ENCODE measurements around the gene UTP14C.
"Not testable (repeated sequence)": the region's sequence is repeated elsewhere in the genome, so short reads cannot be mapped to it uniquely, and the experiment has no call there.

The UTP14C gene, protein sequence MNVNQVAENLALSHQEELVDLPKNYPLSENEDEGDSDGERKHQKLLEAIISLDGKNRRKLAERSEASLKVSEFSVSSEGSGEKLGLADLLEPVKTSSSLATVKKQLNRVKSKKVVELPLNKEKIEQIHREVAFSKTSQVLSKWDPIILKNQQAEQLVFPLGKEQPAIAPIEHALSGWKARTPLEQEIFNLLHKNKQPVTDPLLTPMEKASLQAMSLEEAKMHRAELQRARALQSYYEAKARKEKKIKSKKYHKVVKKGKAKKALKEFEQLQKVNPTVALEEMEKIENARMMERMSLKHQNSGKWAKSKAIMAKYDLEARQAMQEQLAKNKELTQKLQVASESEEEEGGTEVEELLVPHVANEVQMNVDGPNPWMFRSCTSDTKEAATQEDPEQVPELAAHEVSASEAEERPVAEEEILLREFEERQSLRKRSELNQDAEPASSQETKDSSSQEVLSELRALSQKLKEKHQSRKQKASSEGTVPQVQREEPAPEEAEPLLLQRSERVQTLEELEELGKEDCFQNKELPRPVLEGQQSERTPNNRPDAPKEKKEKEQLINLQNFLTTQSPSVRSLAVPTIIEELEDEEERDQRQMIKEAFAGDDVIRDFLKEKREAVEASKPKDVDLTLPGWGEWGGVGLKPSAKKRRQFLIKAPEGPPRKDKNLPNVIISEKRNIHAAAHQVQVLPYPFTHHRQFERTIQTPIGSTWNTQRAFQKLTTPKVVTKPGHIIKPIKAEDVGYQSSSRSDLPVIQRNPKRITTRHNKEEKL

DNA sequence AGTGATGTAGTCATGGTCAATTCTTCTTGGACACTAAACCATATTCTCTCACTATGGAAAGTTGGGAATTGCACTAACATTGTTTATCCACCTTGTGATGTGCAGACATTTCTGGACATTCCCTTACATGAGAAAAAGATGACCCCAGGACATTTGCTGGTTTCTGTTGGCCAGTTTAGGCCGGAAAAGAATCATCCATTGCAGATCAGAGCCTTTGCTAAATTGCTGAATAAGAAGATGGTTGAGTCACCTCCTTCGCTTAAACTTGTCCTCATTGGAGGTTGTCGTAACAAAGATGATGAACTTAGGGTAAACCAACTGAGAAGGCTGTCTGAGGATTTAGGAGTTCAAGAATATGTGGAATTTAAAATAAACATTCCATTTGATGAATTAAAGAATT, at the start of gene UTP14C:
Gene UTP14C (plus strand): TSS at position 211 of the 400 bp plus-strand sequence. CDS start 4,114 bp downstream, outside the sequence.
- no peak for DNase-seq (ENCODE audit: low read depth in 2 of 2, low spot score in 1 of 2)

DNA sequence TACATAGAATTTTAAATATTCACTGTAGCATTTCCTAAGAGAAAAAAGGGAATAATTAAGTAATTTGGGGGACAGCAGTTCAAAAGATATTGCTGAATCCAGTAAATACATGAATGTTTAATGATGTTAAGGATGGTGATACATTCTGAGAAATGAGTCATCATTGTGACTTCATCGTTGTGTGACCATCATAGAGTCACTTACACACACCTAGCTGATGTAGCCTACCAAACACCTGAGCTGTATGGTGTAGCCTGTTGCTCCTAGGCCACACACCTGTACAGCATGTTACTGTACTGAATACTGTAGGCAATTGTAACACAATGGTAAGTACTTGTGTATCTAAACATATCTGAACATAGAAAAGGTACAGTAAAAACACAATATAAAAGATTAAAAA, 48.1 kb upstream of the UTP14C start:
- DNase-seq (ENCODE audit: low read depth in 2 of 2, low spot score in 1 of 2), result no peak

DNA sequence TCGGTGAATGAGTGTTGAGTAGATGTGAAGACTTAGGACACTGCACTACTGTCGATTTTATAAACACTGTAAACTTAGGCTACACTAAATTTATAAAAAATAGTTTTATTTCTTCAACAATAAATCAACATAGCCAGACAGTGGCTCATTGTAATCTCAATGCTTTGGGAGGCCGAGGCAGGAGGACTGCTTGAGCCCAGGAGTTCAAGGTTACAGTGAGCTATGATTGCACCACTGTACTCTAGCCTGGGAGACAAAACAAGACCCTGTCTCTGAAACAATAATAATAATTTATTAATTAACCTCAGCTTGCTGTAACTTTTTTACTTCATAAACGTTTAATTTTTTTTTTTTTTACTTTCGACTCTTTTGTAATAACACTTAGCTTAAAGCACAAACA, 47.6 kb upstream of the UTP14C start:
- no peak for DNase-seq (ENCODE audit: low read depth in 2 of 2, low spot score in 1 of 2)

DNA sequence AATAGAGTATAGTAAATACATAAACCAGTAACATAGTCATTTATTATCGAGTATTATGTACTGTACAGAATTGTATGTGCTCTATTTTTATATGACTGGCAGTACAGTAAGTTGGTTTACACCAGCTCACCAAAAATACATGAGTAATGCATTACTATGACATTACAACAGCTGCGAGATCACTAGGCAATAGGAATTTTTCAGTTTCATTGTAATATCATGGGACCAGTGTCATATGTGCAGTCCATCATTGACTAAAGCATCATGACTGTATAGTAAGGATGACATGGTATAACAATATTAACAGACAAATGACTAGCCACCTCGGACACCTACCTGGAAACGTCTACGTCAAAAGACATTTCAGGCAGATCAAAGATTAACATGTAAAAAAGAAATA, 46.9 kb upstream of the UTP14C start:
- DNase-seq (ENCODE audit: low read depth in 2 of 2, low spot score in 1 of 2), result no peak

DNA sequence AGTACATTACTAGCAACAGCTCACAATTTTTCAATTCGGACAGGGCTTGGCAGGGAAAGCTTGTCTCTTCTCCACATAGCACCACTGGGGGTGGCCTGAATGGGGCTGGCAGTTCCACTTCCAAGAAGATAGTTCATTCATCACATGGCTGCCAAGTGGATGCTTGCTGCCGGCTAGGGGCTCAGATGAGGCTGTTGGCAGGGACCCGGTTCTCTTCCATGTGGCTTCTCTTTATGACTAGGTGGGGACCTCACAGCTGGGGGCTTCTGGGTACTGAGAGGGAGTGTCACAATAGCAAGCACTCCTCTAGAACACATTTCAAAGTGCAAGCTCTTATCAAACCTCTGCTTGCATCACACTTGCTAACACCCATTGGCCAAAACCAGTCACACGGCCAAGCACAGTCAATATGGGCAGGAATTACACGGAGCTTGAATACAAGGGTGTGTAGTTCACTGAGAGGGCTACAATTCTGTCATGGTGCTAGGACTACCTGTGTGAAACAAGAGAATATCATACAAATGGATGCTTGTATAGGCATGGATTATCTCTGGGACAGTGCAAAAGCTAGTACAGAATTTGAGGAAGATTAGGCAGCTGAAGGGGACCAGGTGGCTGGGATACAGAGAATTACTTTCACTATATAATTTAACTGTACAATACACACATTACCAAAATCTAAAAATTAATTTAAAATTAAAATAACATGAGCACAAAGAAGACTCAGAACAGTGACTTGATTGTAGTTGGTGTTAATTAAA, 45.5 kb upstream of the UTP14C start:
- no peak for DNase-seq (ENCODE audit: low read depth in 2 of 2, low spot score in 1 of 2)

DNA sequence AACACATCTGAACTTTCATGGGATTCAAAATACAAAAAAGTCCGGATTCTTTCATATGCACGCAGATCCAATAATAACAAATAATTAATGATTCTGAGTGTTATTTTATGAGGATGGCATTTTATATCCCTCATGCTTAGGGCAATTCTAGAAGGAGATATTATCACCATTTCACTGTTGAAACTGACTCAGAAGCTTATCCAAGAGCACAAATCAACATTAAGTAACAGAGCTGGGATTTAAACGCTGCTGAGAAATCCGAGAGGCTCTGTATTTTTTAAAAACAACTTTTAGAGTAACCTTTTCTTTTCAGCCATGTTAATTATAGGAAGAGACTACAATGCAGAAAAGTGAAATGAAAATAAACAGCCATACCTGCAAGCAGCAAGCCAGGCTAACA, 43.6 kb upstream of the UTP14C start:
- DNase-seq (ENCODE audit: low read depth in 2 of 2, low spot score in 1 of 2), result no peak

DNA sequence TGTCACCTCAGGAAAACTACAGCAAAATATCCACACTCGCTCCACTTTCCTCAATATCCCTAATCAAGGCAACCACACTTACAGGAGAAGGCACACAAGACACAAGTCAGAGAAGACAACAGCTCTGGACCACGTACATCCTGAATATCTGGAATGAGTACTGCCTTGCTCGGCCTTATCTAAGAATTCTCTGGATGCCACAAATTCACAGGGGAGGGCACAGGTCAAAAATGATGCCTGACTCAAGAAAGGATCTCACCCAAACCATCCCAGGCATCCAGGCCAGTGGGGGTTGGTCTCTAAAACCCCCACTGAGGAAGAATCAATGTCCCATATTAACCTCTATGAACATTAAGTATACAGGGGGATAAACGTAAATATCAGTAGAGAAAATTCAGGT, 43.1 kb upstream of the UTP14C start:
- DNase-seq (ENCODE audit: low read depth in 2 of 2, low spot score in 1 of 2), result no peak

DNA sequence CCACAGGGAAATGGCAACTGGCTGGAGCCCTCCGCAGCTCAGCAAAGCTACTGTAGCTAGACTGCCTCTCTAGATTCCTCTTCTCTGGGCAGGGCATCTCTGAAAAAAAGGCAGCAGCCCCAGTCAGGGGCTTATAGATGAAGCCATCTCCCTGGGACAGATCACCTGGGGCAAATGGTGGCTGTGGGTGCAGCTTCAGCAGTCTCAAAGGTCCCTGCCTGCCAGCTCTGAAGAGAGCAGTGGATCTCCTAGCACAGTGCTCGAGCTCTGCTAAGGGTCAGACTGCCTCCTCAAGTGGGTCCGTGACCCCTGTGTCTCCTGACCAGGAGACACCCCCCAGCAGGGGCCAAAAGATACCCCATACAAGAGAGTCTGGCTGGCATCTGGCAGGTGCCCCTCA, 41.2 kb upstream of the UTP14C start:
- DNase-seq (ENCODE audit: low read depth in 2 of 2, low spot score in 1 of 2), result not testable (repeated sequence)

DNA sequence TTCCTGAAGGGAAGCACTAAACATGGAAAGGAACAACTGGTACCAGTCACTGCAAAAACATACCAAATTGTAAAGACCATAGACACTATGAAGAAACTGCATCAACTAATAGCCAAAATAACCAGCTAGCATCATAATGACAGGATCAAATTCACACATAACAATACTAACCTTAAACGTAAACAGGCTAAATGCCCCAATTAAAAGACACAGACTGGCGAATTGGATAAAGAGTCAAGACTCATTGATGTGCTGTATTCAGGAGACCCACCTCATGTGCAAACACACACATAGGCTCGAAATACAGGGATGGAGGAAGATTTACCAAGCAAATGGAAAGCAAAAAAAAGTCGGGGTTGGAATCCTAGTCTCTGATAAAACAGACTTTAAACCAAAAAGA, 39.6 kb upstream of the UTP14C start:
- DNase-seq (ENCODE audit: low read depth in 2 of 2, low spot score in 1 of 2), result not testable (repeated sequence)

DNA sequence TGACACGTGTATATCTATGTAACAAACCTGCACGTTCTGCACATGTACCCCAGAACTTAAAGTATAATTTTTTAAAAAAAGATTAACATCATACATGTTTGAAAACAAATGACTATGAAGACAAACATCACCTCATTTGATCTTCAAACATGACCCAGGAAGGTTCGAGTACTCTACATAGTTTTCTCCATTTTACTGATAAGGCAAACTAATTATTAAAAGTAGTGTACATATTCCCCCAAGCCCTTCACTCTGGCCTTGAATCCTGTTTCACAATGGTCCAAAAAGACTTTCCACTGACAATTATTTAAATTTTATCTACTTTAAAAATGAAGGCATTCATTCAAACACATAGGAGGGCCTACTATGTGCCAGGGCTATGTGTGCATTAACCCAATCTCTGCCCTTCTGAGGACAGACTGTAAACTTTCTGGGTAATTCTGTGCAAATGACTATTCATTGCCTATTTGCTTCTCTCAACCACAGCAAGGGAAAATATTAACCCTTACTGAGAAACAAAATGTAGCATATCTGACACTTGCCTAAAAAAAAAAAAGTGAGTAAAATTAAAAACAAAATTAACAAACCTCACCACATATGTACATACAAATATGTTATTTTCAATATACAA, 35.4 kb upstream of the UTP14C start:
- DNase-seq (ENCODE audit: low read depth in 2 of 2, low spot score in 1 of 2), result no peak

DNA sequence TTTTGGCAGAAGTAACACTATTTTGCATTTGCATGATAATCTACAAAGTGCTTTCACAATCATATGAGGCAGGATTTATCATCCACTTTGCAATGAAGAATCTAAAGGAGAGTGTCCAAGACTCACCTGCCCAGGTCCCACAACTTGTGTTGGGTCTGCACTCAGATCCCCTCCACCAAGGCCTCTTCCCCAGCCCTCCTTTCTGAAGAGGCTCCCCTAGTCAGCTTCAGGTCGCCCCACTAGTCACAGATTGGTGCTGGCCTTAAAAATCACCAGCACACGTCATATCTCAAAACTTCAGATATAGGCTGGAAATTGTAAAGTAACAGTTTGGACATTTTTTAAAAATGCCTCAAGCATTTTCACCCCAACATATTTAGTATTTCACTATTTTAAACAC, 30.8 kb upstream of the UTP14C start:
- no peak for DNase-seq (ENCODE audit: low read depth in 2 of 2, low spot score in 1 of 2)

DNA sequence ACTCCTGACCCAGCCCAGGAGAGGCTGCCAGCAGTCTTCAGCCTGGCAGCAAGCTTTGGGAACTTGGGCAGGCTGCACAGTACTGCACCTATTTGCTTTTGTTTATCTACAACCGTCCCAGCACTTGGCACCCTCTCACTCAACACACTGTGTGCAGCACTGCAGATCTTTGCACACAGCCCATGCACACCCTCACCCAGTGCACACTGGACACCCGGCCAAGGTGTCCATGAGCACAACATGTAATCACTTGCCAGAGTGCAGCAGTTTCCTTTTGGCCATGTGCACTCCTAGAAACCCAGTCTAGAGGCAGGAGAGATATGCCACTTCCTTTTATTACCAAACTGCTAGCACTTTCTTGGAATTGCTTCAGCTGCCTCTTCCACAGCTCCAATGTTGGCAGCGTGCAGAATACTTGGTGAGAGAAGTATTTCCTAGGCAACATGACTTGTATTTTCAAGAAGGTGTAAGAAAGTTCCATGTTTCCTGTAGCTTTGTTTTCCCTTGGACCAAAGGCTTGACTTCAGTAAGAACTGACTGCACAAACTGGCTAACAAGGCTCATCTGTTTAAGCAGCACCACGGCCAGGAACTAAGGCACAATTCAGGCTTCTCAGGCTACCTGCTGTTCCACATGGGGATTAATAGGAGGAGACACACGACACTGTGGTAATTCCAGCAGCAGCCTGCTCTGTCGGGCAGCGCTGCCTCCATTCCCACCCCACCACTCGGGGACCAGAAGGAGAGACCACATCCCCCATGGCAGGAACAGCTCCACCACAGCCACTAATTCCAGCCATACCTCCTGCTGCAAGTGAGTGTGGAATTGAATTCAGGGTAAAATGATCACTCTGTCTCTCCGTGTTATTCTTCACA, 28.6 kb upstream of the UTP14C start:
- DNase-seq (ENCODE audit: low read depth in 2 of 2, low spot score in 1 of 2), result no peak

DNA sequence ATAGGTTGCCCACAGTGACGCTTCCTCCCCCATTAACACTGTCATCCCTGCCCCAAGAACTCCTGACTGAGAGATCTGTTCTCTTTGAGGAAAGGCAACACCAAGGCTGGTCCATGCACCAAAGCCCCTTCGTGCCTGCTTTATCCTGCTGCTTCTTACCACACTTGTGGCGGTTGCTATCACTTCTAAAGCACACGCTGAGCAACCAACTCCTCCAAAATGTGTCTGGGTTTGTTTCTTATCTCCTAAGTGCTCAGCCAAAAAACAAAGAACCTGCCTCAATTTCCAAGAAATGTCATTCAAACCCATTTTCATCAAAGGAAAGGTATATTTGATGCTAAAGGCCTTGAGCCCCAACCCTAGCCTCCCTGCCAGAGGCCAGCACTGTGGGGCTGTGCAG, 27.9 kb upstream of the UTP14C start:
- DNase-seq (ENCODE audit: low read depth in 2 of 2, low spot score in 1 of 2), result no peak

DNA sequence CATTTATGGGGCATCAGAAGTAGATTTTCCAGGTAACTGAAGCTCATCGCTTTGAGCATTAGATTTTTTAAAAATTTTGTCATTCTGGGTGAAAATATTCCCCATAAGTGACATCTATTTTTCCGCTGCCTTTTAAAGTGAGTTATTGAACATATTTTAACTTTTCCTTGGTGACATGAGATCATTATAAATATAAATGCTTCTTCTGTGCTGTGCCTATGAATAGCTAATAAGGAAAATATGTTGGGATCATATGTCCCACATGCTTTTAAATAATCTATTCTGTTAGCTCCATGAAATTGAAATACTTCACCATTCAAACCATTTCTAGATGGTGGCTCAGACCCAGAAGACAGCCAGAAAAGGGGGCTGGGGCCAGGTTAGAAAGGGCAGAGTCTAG, 27.3 kb upstream of the UTP14C start:
- no peak for DNase-seq (ENCODE audit: low read depth in 2 of 2, low spot score in 1 of 2)

DNA sequence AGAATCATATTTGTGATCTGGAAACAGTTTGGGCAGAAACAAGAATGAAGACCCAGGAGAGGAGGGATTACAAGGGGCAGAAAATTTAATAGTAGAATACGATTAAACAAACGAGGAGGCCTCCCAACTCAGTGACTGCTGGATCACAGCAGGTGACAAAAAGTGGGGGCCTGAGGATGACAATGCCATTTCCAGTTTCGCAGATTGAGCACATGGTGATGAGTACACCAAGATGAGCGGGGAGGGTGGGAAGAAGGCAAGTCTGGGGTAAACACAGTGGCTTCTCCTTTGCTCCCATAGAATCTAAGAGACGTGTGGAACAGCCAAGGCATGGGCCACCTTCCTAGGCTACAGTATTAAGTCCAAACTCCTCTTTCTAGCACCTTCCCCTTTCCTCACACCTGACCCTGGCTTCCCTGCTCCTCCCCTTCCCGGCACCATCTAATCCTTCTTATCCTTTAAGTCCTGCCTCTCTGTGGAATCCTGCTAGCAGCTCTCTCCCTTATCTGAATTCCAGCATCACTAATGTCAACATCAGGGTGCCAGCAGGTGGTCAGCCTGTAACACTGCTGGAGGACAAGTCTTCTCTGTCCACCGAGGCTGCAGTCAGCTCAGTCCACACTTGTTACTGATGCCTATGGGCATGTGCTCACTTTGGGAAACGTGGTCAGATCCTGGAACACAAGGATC, 26.7 kb upstream of the UTP14C start:
- no peak for DNase-seq (ENCODE audit: low read depth in 2 of 2, low spot score in 1 of 2)

DNA sequence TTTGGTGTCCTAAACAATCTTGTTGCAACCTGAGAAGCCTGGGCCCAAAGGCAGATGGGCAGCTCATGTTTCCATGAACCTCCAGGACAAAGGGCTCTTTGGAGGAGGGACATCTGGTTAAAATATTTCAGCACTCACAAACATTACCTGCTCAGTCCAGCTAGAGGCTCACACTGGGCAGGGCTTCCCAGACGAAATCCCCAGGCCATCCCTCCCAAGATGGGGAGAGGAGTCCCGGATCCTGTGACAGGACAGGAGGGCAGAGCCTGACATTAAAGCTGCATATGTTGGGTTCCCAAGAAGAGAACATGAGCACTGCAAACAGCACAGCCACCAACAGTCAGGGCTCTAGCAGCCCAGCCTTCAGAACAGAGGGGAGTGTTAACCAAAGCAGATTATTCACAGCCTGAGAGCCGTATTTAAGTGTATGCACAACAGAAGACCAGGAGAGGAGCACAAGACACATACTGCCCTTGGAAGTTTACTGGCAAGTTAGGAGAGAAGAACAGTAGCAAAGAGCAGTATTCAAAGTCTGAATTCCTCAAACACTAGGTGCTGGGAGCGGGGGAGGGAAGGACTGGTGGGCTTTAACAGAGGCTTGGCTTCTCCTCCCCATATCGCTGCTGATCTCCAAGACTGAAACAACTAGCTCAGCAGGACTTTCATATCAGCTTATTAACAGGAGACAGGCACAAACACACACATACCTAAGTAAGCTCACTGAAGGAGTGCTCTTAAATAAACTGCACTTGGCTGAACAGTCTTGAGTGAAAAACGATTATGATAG, 25.6 kb upstream of the UTP14C start:
- DNase-seq (ENCODE audit: low read depth in 2 of 2, low spot score in 1 of 2), result no peak

DNA sequence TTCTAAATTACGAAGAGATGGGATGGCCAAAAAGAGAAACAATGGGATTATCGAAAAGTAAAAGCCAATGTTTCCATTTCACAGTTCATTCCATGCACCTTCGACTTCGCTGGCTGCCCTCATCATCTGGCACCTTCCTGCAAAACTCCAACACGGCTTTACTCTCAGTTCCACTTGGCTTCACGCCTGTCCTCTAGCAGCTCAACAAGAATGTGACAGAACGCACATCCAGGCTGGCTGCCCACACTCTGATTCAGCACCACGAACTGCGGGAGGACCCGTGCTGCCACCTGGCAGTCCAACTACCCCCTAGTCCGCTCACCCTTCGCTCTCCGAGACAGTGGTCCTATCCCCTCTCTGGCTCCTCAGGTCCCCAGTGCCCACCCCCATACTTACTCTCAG, 25.0 kb upstream of the UTP14C start:
- DNase-seq (ENCODE audit: low read depth in 2 of 2, low spot score in 1 of 2), result no peak

DNA sequence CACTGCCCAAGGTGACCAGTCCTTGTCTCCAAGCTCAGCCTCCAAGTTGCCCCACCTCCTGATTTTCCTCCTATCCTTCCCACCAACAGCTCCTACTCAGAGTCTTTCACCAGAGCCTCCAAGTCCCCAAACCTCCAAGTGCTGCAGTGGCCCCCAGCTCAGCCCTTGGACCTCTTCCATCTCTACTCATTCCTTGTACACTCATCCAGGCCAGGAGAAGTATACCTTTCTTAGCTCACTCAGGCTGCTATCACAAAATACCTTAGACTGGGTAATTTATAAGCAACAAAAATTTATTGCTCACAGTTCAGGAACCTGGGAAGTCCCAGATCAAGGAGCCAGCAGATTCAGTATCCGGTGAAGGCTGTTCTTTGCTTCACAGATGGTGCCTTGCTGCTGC, 24.6 kb upstream of the UTP14C start:
- no peak for DNase-seq (ENCODE audit: low read depth in 2 of 2, low spot score in 1 of 2)

DNA sequence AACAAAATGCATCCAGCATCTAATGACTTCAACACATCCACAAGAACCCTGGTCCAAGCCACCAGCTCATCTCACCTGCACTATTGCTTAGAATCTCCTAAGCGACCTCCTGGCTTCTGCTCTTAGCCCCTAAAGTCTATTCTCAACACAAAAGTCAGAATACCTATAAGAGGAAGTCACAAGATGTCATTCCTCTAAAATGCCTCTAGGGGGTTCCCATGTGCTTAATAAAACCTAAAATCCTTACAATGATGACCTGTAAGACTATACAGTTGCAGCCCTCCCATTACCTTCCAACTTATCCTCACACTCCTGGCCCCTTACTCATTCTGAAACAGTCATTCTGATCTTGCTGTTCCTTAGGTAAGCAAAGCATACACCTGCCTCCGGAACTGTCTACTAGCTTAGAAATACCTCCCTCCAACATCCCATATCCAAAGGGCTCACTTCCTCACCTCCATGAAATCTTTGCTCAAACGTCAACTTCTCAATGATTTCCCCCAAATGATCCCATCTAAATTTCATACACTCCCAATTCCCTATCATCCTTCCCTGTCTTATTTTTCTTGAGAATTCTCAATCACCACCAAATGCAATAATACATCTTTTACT, 23.3 kb upstream of the UTP14C start:
- DNase-seq (ENCODE audit: low read depth in 2 of 2, low spot score in 1 of 2), result no peak
